Stimulated activated naive CD4-positive, alpha-beta T cell (primary cell): ENCODE measurements around the gene PLEK2.
"Not testable (repeated sequence)": the region's sequence is repeated elsewhere in the genome, so short reads cannot be mapped to it uniquely, and the experiment has no call there.

Experiments
- DNase-seq, 6 experiments: peaks; one replicate each; lab custom pipeline; 2025; lab: John Stamatoyannopoulos, UW

Gene PLEK2, protein sequence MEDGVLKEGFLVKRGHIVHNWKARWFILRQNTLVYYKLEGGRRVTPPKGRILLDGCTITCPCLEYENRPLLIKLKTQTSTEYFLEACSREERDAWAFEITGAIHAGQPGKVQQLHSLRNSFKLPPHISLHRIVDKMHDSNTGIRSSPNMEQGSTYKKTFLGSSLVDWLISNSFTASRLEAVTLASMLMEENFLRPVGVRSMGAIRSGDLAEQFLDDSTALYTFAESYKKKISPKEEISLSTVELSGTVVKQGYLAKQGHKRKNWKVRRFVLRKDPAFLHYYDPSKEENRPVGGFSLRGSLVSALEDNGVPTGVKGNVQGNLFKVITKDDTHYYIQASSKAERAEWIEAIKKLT

GRCh38 chr14:67411820-67412421 is at the start of gene PLEK2:
PLEK2 (minus strand) TSS chr14:67412165; CDS start chr14:67412059, 106 bp downstream.
- peak; percentile 37 to 66 (median 54) for DNase-seq

DNA sequence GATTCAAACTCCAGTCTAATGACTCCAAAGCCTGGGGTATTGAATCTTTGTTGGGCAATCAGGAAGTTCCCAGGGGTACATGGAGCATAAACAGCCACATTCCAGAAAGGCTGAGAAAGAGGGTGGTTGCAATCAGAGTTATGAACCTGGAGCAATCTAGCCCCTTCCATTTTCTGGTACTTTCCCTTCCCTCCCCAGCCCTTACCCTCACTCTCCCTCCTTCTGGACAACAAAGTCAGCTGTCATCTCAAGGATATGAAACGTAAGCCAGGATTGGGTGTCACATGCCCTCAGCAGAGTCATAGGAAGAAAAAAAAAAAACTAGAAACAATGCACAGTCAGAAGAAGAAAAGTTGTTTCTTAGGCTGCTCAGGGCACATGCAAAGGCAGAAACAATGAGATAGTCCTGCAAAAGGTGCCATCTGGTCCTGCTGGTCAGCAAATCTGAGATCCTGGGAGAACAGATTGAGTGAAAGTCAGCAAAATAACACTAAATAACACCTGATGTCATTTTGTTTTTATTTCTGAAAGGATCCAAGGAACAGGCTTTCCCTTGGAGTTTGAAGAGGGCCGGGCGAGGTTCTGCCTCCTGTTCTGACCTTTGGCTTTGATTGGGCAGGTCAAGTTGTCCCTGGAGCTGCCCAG is 49.5 kb upstream of the PLEK2 start:
- DNase-seq: no peak

GRCh38 chr14:67459336-67459735 is 47.4 kb upstream of the PLEK2 start:
- DNase-seq: no peak

DNA sequence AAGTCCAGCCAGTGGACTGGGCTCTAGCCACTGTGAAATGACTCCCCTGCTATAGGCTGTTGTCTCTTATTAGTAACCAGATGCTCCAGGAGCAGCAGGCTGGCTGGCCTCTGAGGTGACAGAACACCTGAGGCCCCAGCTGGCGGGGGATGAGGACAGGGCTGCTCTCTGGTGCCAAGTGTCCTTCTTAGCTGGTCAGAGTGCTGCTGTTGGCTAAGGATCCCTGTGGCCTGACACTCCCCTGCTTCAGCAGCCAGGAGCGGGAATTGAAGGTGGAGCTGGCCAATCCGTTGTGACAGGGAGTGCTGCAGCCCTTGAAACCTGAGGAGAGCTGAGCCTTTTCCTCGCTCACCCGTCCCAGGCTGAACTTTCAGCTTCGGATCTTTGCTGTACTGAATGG is 45.8 kb upstream of the PLEK2 start:
- no peak for DNase-seq

- no peak for DNase-seq
These were observed 44.8 kb upstream of the PLEK2 start for GRCh38 chr14:67456732-67457131.

- no peak for DNase-seq
These were observed 41.8 kb upstream of the PLEK2 start for GRCh38 chr14:67453575-67454300.

GRCh38 chr14:67451667-67452066 is 39.7 kb upstream of the PLEK2 start:
- DNase-seq: not testable (repeated sequence)

DNA sequence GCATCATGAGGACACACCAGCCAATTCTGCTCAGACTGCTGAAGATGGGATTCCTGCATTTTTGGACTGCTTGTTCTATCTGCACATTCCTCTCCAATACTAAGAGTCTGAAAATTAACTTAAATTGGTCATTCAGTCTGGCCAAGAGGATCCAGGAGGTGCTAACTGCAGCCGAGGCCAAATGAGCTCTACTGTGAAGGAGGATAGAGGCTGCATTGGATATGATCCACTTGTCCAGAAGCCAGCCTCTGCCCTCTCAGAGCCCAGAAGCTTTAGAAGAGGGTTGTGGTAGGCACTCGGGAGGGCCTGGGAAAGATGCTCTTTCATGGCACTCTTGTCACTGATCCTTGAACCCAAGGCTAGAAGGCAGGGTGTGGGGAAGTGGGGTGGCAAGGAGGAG is 37.1 kb upstream of the PLEK2 start:
- no peak for DNase-seq

DNA sequence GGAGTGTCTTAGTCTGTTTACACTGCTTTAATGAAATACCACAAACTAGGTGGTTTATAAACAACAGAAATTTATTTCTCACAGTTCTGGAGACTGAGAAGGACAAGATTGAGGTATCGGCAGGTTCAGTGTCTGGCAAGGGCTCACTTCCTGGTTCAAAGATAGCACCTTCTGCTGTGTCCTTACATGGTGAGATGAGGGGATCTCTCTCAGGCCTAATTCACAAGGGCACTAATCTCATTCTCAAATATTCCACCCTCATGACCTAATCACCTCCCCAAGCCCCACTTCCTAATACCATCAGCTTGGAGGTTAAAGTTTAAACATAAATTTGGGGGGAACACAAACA is 35.0 kb upstream of the PLEK2 start:
- DNase-seq: no peak

DNA sequence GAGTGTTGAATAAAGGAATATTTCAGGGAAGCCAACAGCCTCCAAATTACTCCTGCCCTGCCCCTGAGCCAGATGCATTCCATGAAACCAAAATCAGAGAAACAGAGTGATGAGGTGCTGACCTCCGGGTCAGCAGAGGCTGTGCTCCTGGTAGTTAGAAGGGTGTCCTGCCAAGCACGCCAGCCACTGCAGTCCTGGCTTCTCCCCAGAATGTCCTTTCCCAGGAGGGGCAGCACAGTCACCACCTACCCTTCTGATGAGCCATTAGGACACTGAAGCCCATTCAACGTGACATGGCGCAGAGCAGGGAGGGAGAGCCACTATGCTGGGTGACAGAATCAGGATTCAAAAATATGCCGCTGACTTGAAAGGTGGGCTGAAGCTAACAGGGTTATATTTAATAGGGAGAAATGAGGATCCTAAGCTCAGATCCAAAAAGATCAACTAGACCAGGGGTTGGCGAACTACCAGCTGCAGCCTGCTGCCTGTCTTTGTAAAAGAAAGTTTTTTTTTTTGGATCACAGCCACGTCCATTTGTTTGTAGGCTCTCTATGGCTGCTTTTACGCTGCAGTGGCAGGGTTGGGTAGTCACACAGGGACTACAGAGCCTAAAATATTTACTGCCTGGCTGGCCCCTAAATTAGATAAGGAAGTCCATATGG is 34.5 kb upstream of the PLEK2 start:
- DNase-seq: no peak

- DNase-seq: no peak
These were observed 32.4 kb upstream of the PLEK2 start for GRCh38 chr14:67444395-67444794.

DNA sequence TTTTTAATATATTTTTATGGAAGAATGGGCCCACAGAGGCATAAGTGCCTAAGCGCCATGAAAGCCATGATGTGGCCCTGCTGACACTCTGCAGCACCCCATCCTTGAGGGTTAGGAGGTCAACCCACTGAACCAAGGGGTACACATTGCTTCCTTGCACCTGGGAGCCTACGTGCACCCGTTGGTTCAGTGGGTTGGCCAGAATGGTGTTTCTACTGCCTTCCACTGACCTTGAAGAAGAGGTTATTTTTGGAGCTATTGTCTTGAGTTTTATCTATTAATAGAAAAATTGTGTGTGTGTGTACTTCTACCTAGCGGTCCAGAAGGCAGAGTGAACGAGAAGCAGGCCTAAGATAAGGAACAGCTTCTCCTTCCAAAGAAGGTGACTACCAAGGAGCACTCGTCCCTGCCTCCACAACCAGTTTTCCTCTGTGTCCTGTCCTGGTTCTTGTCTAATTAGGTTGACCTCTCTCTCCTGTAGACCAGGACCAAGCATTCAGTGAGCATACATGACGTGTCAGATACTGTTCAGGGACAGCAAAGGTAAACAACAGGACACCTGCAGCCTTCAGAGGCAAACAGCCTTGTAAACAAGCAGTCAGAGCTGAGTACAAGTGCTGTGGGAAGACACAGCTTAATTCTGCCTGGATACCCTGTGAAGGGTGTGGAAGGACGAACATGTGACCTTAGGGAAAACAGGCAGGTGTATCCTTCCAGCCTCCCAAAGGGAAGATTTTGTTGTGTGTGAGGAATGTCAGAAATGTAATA is 30.4 kb upstream of the PLEK2 start:
- no peak for DNase-seq

DNA sequence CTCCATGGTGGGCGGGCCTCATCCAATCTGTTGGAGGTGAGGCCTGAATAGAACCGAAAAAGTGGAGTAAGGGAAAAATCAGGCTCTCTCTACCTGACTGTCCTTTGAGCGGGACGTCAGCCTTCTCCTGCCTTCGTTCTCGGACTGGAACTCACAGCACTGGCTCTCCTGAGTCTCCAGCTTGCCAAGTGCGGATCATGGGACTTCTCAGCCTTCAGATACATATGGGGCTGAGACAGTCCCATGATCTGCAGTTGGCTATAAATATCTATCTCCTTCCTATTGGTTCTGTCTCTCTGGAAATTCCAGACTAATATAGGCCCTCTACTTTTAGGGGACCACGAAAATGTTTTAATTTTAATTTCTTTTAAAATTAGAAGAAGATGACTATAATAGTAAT is 29.7 kb upstream of the PLEK2 start:
- no peak for DNase-seq

DNA sequence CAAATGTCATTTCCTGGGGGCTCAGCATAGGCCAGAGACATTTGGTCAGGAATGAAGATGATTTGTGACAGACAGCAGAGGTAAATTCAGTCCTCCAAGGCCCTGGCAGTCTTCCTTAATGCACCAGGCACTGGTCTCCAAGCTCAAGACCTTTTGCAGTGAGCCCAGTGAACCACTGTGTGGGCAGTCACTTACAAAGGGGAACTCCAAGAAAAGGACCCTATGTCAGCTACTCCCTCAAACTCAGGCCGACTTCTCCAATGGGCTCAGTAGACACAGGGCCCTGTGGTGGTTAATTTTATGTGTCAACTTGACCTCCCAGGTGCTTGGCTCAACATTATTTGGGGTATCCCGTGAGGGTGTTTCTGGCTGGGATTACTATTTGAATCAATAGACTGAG is 29.3 kb upstream of the PLEK2 start:
- no peak for DNase-seq

DNA sequence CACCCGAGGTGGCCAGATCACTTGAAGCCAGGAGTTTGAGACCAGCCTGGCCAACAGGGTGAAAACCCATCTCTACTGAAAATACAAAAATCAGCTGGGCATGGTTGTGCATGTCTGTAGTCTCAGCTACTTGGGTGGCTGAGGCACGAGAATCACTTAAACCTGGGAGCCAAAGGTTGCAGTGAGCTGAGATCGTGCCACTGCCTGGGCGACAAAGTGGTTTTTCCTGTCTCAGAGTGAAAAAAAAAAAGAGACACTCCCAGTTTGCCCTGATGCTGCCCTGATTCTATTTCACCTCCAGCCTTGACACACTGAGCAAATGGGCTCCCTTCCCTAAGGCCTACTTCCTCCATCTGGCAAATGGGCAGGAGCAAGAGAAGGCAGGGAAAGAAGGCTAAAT is 28.5 kb upstream of the PLEK2 start:
- no peak for DNase-seq

DNA sequence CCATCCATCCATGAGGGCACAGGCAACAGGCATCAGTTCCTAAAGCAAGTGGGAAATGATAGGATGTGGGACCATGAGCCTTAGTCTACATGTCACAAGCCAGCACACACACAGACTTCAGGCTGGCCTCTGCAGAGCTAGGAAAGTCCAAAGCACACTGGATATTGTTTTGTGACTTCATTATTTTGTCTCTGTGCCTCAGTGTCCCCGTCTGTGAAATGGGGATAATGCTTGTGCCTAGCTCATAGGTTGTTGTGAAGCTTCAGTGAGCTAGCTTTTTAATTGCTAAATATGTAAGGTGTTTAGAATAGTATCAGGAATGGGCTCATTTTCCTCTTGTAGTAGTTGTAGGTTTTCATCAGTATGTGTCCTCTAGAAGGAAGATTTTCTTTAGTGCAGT is 27.0 kb upstream of the PLEK2 start:
- DNase-seq: no peak

- no peak for DNase-seq
These were observed 24.3 kb upstream of the PLEK2 start for GRCh38 chr14:67436006-67436866.

DNA sequence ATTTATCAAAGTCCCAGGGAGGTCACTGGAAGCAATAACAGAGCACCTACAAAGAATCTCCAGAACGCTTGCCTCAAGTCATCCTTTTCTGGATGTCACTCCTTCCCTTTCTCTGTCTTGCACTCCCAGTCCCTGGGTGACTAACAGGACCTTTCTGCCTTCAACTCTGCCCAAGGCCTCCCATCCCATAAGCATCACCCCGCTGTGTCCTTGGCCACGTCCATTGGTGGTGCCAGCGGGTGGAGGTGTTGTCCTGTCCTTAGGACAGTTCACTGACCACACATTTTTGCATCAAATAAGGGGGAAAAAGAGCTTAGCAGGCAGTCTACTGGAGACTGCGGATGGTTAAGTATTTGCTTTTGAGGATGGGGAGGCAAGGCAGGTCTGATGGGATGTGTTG is 23.6 kb upstream of the PLEK2 start:
- DNase-seq: no peak

- no peak for DNase-seq
These were observed 20.1 kb upstream of the PLEK2 start for GRCh38 chr14:67432050-67432564.

DNA sequence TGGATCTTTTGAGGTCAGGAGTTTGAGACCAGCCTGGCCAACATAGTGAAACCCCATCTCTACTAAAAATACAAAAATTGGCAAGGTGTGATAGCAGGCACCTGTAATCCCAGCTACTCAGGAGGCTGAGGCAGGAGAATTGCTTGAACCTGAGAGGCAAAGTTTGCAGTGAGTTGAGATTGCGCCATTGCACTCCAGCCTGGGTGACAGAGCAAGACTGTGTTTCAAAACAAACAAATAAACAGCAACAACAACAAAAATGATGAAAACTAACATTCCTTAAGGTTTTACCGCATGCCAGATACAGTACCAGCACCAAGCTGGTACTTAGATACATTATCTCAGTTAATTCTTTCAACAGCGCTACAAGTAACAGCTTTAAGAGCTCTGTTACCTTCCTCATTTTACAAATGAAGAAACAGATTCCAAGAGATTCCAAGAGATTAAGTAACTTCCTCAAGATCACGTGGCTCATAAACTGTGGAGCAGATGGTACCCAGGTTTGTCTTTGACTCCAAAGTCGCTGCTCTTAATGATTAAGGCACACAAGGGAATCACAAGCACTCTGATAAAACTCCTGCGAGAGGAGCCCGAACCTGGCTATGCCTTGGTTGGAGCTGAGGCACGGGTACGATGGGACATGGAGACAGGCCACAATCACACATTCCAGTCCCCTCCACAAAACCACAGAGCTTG is 17.7 kb upstream of the PLEK2 start:
- no peak for DNase-seq
